GM18505 (cell line): Measurements from ENCODE around the gene UGT1A8.
"Not testable (repeated sequence)": the region's sequence is repeated elsewhere in the genome, so short reads cannot be mapped to it uniquely, and the experiment has no call there.

ENCODE experiments used
- ATAC-seq: cut with Tn5 transposase; IDR thresholded peaks from one replicate; pipeline ENCODE4 v1.9.1; 2021; ENCODE audit not compliant: unreplicated experiment
- POLR2A ChIP-seq: IDR thresholded peaks from 4 replicates; pipeline ENCODE4 v1.6.1; 2011; ENCODE audit warnings: borderline replicate concordance; ENCODE audit not compliant: insufficient read depth, insufficient read length; ENCODE audit errors: extremely low read depth

Gene UGT1A8

DNA sequence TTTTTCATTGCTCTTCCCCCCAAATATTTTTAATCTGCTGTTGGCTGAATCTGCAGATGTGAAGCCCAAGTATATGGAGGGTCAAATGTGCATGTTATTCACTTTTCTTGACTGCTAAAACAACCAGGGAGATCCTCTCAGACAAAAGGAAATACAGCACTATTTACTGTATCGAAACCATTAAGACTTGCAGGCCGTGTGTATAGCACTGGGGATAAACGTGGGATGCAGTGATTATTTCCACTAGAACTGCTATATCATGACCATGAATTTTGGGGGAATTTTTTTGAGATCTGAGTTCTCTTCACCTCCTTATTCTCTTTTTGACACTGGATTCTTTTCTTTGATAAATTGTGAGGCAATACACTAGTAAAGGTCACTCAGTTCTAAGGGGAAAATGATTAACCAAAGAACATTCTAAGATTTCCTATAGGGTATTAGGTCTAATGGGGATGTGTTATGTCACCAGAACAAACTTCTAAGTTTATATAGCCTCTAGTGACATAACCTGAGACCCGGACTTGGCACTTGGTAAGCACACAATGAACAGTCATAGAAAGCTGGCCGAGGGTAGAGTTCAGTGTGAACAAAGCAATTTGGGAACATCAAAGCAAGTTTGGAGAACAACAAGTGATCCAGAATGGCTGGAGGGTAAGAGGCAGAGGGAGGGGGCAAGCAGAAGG is 127.8 kb downstream of the UGT1A8 start:
- ATAC-seq, result no peak
- TF ChIP-seq POLR2A, result no peak

DNA sequence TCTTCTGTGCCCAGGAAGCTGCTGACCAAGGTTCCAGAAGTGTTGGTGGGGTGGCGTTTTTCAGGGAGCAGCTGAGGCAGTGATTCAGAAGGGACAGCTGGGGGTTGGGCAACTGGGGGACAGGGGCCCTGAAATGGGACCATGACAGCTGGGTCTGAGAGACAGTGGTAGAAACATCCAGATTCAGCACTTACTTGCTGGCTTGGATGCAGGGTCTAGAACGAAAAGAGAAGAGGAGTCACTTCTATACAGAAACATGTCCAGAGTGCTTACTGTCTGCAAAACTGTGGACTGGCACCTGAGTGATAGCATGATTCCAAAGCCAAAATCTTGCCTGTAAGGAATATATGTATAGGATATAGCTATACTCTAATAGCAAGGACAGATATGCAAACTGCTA is 128.4 kb downstream of the UGT1A8 start:
- not testable (repeated sequence) for ATAC-seq

DNA sequence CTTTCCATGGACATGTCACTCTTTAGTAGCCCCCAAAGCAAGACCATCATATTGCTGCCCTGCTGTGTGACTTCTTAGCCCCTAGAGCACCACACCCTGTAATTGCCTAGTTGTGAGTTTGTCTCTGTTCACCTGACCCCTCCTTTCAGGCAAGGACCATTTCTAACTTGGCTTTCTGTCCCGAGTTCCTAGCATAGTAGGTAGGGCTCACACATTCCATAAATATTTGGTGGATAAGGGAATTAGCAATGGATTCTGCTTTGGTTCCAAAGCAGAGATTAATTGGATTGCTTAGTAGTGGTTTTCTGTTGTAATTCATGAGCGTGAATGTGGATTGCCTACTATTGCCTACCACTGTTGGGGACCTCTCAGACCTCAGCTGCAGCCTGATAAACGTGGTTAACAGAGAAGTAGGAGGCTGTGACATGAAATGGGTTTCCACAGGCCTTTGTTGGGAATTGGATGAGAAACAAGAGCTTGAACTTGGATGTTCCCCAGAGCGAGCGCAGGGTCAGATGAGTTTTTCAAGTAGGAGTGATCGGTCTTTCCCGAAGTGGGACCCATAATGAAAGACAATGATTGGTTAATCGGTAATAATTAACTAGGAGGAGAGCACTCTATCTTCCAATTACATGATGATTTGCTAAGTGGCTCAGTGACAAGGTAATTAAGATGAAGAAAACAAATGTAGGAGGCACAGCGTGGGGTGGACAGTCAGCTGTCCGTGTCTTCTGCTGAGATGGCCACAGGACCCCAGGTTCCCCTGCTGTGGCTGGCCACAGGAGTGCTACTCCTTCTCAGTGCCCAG is 129.2 kb downstream of the UGT1A8 start:
- ATAC-seq, result no peak
- TF ChIP-seq POLR2A, result no peak

- ATAC-seq, result no peak
- TF ChIP-seq POLR2A, result no peak
These were observed 129.8 kb downstream of the UGT1A8 start for GRCh38 chr2:233747283-233747544.

DNA sequence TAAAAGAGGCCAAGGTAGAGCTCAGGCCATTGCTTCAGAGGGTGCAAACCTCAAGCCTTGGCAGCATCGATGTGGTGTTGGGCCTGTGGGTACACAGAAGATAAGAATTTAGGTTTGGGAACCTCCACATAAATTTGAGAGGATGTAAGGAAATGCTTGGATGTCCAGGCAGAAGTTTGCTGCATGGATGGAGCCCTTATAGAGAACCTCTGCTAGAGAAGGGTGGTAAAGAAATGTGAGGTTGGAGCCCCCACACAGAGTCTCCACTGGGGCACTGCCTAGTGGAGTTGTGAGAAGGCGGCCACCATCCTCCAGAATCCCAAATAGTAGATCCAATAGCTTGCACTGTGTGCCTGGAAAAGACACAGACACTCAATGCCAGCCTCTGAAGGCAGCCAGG is 133.3 kb downstream of the UGT1A8 start:
- not testable (repeated sequence) for ATAC-seq

DNA sequence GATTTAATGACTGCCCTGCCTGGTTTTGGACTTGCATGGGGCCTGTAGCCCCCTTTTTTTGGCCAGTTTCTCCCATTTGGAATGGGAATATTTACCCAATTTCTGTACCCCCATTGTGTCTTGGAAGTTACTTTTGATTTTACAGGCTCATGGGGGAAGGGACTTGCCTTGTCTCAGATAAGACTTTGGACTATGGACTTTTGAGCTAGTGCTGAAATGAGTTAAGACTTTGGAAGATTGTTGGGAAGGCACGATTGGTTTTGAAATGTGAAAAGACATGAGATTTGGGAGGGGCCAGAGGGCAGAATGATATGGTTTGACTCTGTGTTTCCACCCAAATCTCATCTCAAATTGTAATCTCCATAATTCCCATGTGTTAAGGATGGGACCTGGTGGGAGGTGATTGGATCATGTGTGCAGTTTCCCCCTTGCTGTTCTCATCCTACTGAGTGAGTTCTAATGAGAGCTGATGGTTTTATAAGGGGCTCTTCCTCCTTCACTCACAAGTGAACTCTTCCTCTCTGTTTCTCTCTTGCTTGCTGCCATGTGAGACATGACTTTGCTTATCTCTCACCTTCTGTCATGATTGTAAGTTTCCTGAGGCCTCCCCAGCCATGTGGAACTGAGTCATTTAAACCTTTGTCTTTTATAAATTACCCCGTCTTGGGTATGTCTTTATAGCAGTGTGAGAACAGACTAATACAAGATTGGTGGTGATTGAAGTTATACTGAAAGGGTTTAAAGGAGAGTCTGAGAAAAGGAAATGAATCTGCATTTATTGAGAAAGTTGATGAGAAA is 134.0 kb downstream of the UGT1A8 start:
- ATAC-seq, result not testable (repeated sequence)

DNA sequence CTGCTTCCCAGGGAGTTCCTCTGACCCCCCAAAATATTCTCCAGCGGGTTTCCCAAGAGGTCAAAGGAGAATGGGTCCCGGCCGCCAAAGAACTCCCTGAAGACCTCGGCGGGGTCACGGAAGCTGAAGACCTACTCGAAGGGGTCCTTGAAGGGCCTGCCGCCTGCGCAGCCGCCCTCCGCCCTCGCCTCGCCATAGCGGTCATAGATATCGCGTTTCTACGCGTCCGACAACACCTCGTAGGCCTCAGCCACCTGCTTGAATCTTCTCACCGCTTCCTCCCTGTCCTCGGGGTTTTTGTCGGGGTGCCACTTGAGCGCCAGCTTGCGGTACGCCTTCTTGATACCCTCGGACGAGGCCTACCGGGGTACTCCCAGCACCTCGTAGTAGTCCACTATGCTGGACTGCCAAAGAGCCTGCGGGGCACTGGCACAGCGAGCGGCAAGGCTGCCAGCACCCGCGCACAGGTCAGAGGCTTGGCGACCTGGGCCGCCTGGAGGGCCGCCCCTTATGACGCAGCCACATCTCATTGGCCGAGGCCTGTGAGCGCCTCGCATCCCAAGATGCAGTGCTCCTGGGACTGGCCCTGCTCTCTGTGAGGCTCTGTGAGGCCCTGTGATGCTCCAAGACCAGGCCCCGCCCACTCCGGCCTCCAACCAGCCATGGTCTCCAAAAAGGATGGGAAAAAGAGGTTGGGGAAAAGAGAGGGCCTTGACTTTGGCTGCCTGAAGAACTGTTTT is 137.6 kb downstream of the UGT1A8 start:
- TF ChIP-seq POLR2A, result no peak
- no peak for ATAC-seq

DNA sequence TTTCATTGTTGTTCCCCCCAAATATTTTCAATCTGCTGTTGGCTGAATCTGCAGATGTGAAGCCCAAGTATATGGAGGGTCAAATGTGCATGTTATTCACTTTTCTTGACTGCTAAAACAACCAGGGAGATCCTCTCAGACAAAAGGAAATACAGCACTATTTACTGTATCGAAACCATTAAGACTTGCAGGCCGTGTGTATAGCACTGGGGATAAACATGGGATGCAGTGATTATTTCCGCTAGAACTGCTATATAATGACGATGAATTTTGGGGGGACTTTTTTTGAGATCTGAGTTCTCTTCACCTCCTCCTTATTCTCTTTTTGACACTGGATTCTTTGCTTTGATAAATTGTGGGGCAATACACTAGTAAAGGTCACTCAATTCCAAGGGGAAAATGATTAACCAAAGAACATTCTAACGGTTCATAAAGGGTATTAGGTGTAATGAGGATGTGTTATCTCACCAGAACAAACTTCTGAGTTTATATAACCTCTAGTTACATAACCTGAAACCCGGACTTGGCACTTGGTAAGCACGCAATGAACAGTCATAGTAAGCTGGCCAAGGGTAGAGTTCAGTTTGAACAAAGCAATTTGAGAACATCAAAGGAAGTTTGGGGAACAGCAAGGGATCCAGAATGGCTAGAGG is 139.1 kb downstream of the UGT1A8 start:
- no peak for TF ChIP-seq POLR2A
- ATAC-seq, result no peak

DNA sequence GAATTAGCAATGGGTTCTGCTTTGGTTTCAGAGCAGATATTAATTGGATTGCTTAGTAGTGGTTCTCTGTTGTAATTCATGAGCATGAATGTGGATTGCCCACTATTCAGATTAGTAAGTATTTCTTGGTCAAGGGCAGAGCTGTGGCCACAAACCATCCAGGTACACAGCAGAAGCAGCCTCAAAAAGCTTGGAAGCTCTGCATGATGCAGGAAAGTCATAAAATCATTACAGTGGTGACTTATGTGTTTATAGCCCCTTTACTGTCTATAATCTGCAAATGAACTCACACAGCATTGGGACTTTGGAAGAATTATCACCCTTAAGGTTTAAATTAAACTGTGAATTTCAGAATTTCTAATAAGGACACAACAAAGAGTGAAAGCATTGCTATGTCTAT is 140.7 kb downstream of the UGT1A8 start:
- TF ChIP-seq POLR2A, result no peak
- ATAC-seq, result no peak

GRCh38 chr2:233758849-233759248 is 141.4 kb downstream of the UGT1A8 start:
- no peak for TF ChIP-seq POLR2A
- no peak for ATAC-seq

- ATAC-seq, result no peak
- TF ChIP-seq POLR2A, result no peak
These were observed 142.6 kb downstream of the UGT1A8 start, which contains the start of gene UGT1A1 for GRCh38 chr2:233760043-233760442. TSS of gene UGT1A1 (plus strand) at chr2:233760270. CDS start at chr2:233760288, 18 bp downstream.

DNA sequence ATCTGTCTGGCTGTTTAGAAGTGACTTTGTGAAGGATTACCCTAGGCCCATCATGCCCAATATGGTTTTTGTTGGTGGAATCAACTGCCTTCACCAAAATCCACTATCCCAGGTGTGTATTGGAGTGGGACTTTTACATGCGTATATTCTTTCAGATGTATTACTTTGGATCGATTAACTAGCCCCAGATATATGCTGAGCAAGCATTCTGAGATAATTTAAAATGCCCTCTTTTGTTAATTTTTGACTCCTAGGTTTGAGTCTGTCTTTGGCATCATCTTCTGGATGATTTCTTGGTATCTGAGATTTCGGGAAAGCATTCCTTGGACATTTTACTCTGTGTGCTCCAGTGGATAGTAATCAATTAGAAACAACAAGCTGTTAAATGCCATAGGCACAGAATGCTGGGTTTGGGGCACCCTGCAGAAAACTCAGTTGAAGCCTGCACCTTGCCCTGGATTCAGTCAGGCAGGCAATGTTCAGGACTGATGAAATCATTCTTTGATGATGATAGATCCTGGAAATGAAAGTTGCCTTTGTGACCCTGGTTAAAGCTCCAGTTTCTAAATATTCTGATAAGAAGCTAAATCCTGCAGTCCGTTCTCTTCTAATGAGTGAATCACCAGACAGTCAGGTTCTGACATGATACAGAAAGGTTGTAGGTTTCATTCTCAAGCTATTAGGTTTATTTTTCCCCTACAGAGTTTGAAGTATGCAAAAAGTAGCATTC is 143.8 kb downstream of the UGT1A8 start:
- no peak for TF ChIP-seq POLR2A

More for the DNA sequence above, 143.8 kb downstream of the UGT1A8 start:
- no peak for ATAC-seq
